CD4-positive, alpha-beta T cell treated with Interleukin-17A for 4 hours (primary cell): ENCODE measurements around the gene LPP.

ENCODE experiments used
- DNase-seq: peaks from one replicate; pipeline ENCODE4 v3.0.0-alpha.2; 2020; ENCODE audit warnings: mixed read lengths

LPP gene

DNA sequence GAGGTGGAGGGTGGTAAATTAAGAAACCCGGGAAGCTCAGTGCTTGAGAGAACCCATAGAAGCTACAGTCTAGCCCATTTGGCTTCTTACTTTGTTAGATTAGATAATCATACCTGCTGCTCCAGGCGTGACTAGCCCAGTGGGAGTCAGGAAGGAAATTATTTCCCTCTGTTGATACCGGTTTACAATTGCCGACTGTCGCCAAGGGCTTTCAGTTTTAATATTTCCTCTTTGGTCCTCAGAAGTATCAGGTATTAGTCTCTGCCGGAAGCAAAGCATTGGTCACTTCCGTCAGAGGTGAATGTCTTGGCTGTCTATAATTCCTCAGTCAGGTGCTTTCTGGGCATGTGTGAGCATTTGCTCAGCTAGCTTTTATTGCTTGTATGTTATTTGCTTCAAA lies 75.2 kb downstream of the LPP start:
- DNase-seq: no peak

GRCh38 chr3:188229726-188230125 lies 75.8 kb downstream of the LPP start:
- DNase-seq: no peak

- no peak for DNase-seq
Observed at GRCh38 chr3:188230962-188231361, 77.0 kb downstream of the LPP start.

DNA sequence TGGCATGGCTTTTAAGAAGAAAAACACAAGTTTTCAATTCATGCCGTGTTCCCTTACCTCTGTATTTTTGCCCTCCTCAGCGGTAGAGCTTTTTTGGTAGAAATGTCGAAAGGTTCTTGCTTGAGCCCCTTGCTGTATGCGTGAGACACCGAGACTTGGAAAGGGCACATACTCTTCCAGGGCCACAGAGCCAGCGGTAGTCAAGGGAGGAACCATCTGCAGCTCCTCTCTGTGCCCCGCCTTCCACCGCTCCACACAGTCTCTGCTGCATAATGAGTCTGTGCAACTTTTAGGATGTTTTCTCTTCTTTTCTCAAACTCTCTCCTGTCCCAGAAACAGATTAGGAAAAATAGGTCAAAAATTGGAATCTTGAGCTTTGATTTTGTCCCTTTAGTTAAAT lies 77.5 kb downstream of the LPP start:
- DNase-seq: no peak

GRCh38 chr3:188232656-188233055 lies 78.7 kb downstream of the LPP start:
- no peak for DNase-seq

- DNase-seq: no peak
Observed at GRCh38 chr3:188233320-188233719, 79.4 kb downstream of the LPP start.

DNA sequence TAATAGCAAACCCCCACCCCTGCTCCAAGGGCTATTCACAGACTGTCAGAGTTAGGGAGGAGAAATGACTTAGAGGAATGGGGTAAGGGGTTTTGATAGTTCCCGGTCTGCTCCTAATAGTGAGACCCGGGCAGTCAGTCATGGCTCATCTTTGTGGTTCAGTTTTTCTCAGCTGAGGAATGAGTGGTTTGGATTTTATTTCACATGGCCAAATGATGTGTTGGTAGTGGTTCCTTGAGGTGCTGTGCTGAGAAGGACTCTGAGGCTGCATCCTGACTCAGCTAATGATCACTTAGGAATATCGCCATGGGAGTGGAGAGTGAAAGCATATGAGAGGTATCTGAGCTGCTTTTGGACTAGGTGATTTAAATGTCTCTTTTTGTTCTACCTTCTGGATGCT lies 80.2 kb downstream of the LPP start:
- DNase-seq: no peak

- DNase-seq: no peak
Observed at GRCh38 chr3:188236271-188236670, 82.3 kb downstream of the LPP start.

DNA sequence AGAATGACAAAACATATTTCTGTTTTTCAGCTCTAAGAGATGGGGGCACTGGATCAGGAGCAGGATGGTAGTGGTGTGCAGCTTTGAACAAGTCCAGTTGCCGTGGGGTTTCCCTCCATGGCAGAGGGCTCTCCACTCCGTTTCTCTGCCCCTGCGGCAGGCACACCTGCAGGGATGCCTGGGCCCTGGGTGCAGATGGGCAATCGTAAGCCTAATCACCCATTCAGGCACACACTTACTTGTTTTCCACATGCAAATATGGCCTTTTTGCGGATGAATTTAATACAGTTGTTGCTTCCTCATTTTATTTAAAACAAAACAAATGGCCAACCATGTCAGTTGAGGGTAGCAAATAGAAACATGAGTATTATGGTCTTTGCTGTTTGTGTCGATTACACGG lies 85.1 kb downstream of the LPP start:
- DNase-seq: no peak

- DNase-seq: no peak
Observed at GRCh38 chr3:188239577-188239976, 85.6 kb downstream of the LPP start.

- no peak for DNase-seq
Observed at GRCh38 chr3:188240189-188240981, 86.4 kb downstream of the LPP start.

- DNase-seq: no peak
Observed at GRCh38 chr3:188241072-188241471, 87.1 kb downstream of the LPP start.

GRCh38 chr3:188241883-188242282 lies 87.9 kb downstream of the LPP start:
- DNase-seq: no peak

GRCh38 chr3:188242436-188243123 lies 88.6 kb downstream of the LPP start:
- DNase-seq: no peak

- DNase-seq: no peak
Observed at GRCh38 chr3:188243124-188243795, 89.3 kb downstream of the LPP start.

DNA sequence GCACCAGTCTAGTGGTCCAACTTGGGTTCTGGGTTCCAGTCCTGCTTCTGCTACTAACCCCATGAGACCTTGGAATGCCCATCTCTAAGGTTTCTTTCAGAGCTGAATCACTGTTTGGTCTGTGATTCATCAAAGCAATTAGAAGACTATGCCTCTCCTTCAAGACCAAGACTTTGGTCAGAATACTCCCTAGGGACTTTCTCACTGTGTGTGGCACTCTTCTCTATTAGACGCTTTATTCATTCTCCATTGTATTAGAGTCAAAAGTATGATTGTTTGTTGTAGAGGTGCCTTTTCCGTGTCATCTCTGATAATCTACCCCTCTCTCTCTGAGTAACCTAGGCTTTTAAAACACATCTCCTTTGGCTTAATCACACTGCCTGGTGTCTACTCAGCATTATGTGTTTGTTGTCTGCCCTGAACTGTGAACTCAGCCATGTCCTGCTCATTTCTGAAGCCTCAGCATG lies 90.5 kb downstream of the LPP start:
- no peak for DNase-seq

DNA sequence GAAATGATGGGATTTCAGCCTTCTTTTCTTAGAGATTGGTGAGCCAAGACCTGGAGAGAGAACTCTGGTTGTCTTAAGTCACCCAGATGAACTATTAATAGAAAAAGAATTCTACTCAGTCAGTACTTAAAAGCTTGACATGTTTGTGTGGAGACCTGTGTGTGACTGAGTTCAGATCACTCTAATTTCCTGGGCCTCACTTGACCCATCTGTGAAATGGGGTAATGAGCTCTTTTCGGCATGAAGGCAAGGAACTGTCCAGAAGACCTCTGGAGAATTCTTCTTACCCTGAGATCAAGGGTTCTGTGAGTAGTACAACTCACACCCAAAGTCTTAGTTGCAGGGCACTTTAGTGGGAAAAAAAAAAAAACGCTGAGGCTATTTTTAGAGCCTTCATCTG lies 92.9 kb downstream of the LPP start:
- DNase-seq: no peak

GRCh38 chr3:188248036-188248561 lies 94.1 kb downstream of the LPP start:
- no peak for DNase-seq

- DNase-seq: no peak
Observed at GRCh38 chr3:188253123-188253793, 99.3 kb downstream of the LPP start.

DNA sequence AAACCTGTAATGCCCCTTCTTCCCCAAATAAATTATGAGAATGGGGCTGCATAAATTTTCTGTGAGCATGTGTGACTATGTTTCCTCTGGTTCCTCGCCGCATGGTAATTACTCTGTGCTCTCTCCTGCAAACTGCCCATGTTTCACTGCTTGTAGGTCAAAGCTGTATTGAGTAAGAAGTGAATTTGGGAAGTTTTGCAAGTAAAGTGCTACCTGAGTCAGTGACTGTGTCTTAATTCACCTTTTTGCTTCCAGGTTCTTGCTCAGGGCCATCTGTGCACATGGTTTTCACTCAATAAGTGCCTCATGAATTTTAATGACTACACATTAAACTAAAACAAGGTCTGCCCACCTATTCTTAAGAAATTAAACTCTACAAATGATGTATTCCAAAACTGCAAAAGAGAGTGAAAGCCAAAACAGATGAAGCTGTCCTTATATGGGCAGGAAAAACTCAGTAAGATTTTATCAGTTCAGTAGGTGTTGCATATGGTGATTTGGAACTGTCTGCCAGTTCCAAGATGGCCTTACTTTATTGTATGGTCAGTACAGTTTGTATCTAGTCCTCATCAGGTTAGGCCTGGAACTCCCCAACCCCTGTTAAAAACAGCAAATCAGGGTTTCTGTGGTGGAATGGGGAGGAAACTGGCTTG lies 100.0 kb downstream of the LPP start:
- no peak for DNase-seq

DNA sequence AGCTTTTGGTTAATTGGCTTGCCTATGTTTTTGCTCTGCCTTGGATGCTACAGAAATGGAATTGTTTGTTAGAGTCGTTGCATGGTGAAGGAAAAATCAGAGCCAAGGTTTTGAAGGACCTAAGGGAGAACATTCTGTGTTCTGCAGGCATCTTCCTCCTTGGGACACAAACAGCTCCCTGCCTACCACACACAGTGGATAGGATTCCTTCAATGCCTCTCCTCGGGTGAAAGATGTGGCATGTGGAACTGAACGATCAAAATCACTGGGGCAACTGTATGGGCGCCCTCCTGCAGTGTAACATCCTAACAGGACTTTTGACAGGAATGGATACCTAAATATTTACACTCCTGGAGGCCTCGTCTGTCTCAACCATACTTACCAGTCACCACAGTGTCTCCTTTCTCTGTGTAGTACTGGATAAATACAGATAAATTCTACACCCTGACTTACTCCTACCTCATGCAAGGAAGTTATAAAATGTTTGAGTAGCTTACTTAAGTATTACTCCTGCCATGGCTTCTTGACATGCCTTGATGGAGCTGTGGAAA lies 100.6 kb downstream of the LPP start:
- DNase-seq: no peak

DNA sequence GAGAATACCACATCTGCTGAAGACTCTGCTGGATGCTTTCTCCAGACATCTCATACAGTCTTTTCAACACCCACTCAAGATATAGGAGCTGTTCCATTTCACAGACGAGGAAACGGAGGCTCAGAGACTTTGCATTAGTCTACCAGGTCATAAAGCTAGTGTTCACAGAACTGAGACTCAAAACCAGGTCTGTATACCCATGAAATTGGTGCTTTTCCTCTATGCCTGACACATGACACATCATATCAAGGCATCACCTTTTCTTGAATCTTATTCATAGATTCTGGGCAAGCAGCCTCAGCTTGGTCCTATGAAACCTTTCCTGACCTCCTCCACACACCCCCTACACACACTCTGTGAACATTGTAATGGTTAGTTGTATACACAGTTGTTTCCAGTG lies 101.2 kb downstream of the LPP start:
- DNase-seq: no peak
